Skeletal muscle satellite cell (primary cell): ENCODE measurements around the gene MICU1.

ENCODE experiments used
- H3K27me3 ChIP-seq: 2 replicates; pipeline ENCODE4 v1.7.0; 2013; ENCODE audit warnings: low read length; ENCODE audit not compliant: control insufficient read depth, insufficient read depth
- H3K36me3 ChIP-seq: 2 replicates; pipeline ENCODE4 v1.7.0; 2013; ENCODE audit warnings: mild to moderate bottlenecking, control low read depth, low read length; ENCODE audit not compliant: insufficient read depth
- H3K4me1 ChIP-seq: 2 replicates; pipeline ENCODE4 v1.7.0; 2013; ENCODE audit warnings: low read length; ENCODE audit not compliant: control insufficient read depth, insufficient read depth
- H3K4me2 ChIP-seq: 2 replicates; pipeline ENCODE4 v1.7.0; 2013; ENCODE audit warnings: mild to moderate bottlenecking, low read length
- H3K4me3 ChIP-seq: 2 replicates; pipeline ENCODE4 v1.7.0; 2013; ENCODE audit warnings: low read length
- H3K9ac ChIP-seq: 2 replicates; pipeline ENCODE4 v1.7.0; 2013; ENCODE audit warnings: mild to moderate bottlenecking, low read depth, low read length, moderate library complexity
- H3K9me3 ChIP-seq: replicated peaks from 2 replicates; pipeline ENCODE4 v1.7.0; 2013; ENCODE audit warnings: mild to moderate bottlenecking, control low read depth, low read length

The MICU1 gene

GRCh38 chr10:72625276-72625607, 637 bp downstream of the MICU1 start:
- H3K9me3 ChIP-seq: no peaks in the 10 kb centered on the region
- peak overlapping the region; percentile 78 for H3K4me2 ChIP-seq
- peaks cover 8% of the 10 kb centered on the region for H3K4me1 ChIP-seq
- H3K36me3 ChIP-seq: peaks cover 3% of the 10 kb centered on the region
- H3K27me3 ChIP-seq: no peaks in the 10 kb centered on the region
- H3K9ac ChIP-seq: peak overlapping the region; percentile 90
- peak overlapping the region; percentile 96 for H3K4me3 ChIP-seq

GRCh38 chr10:72622271-72622670, 3.6 kb downstream of the MICU1 start:
- Histone ChIP-seq H3K4me1 (peaks cover 8% of the 10 kb centered on the region), H3K36me3 (peaks cover 3% of the 10 kb centered on the region), H3K9ac (no peak overlapping the region), H3K4me3 (no peak overlapping the region), H3K4me2 (no peak overlapping the region), H3K27me3 (no peaks in the 10 kb centered on the region), H3K9me3 (no peaks in the 10 kb centered on the region)

GRCh38 chr10:72616716-72617115, 9.2 kb downstream of the MICU1 start:
- Histone ChIP-seq H3K9ac (no peak overlapping the region), H3K4me1 (peaks cover 4% of the 10 kb centered on the region), H3K4me2 (no peak overlapping the region), H3K27me3 (no peaks in the 10 kb centered on the region), H3K4me3 (no peak overlapping the region), H3K9me3 (no peaks in the 10 kb centered on the region), H3K36me3 (no peaks in the 10 kb centered on the region)

GRCh38 chr10:72615970-72616369, 9.9 kb downstream of the MICU1 start:
- H3K9ac ChIP-seq: no peak overlapping the region
- H3K27me3 ChIP-seq: no peaks in the 10 kb centered on the region
- no peak overlapping the region for H3K4me3 ChIP-seq
- H3K36me3 ChIP-seq: no peaks in the 10 kb centered on the region
- H3K4me2 ChIP-seq: no peak overlapping the region
- H3K9me3 ChIP-seq: no peaks in the 10 kb centered on the region
- peaks cover 4% of the 10 kb centered on the region for H3K4me1 ChIP-seq

- peaks cover 4% of the 10 kb centered on the region for H3K4me1 ChIP-seq
- H3K9me3 ChIP-seq: no peaks in the 10 kb centered on the region
- H3K4me2 ChIP-seq: no peak overlapping the region
- H3K36me3 ChIP-seq: no peaks in the 10 kb centered on the region
- no peak overlapping the region for H3K9ac ChIP-seq
- no peaks in the 10 kb centered on the region for H3K27me3 ChIP-seq
- H3K4me3 ChIP-seq: no peak overlapping the region
These were observed 13.6 kb downstream of the MICU1 start for GRCh38 chr10:72612203-72612826.

- Histone ChIP-seq H3K9me3 (no peaks in the 10 kb centered on the region), H3K4me3 (no peak overlapping the region), H3K27me3 (no peaks in the 10 kb centered on the region), H3K4me1 (peaks cover 4% of the 10 kb centered on the region), H3K9ac (no peak overlapping the region), H3K4me2 (no peak overlapping the region), H3K36me3 (no peaks in the 10 kb centered on the region)
These were observed 14.1 kb downstream of the MICU1 start for GRCh38 chr10:72611783-72612182.

GRCh38 chr10:72610466-72610865, 15.4 kb downstream of the MICU1 start:
- no peak overlapping the region for H3K9ac ChIP-seq
- H3K27me3 ChIP-seq: no peaks in the 10 kb centered on the region
- H3K36me3 ChIP-seq: no peaks in the 10 kb centered on the region
- no peak overlapping the region for H3K4me3 ChIP-seq
- no peaks in the 10 kb centered on the region for H3K9me3 ChIP-seq
- no peak overlapping the region for H3K4me2 ChIP-seq
- H3K4me1 ChIP-seq: peaks cover 4% of the 10 kb centered on the region

- no peaks in the 10 kb centered on the region for H3K27me3 ChIP-seq
- no peak overlapping the region for H3K9ac ChIP-seq
- H3K4me3 ChIP-seq: no peak overlapping the region
- no peak overlapping the region for H3K4me2 ChIP-seq
- H3K4me1 ChIP-seq: no peaks in the 10 kb centered on the region
- H3K36me3 ChIP-seq: no peaks in the 10 kb centered on the region
- H3K9me3 ChIP-seq: no peaks in the 10 kb centered on the region
These were observed 20.8 kb downstream of the MICU1 start for GRCh38 chr10:72605122-72605521.

GRCh38 chr10:72601144-72601543, 24.7 kb downstream of the MICU1 start:
- Histone ChIP-seq H3K9ac (no peak overlapping the region), H3K4me1 (no peaks in the 10 kb centered on the region), H3K9me3 (no peaks in the 10 kb centered on the region), H3K4me2 (no peak overlapping the region), H3K4me3 (no peak overlapping the region), H3K36me3 (no peaks in the 10 kb centered on the region), H3K27me3 (no peaks in the 10 kb centered on the region)

- H3K4me1 ChIP-seq: no peaks in the 10 kb centered on the region
- H3K9me3 ChIP-seq: no peaks in the 10 kb centered on the region
- no peak overlapping the region for H3K9ac ChIP-seq
- no peaks in the 10 kb centered on the region for H3K27me3 ChIP-seq
- H3K4me2 ChIP-seq: no peak overlapping the region
- no peak overlapping the region for H3K4me3 ChIP-seq
- no peaks in the 10 kb centered on the region for H3K36me3 ChIP-seq
These were observed 26.8 kb downstream of the MICU1 start for GRCh38 chr10:72598769-72599701.

GRCh38 chr10:72597897-72598296, 28.0 kb downstream of the MICU1 start:
- no peak overlapping the region for H3K4me2 ChIP-seq
- no peaks in the 10 kb centered on the region for H3K36me3 ChIP-seq
- no peak overlapping the region for H3K9ac ChIP-seq
- H3K4me1 ChIP-seq: no peaks in the 10 kb centered on the region
- no peaks in the 10 kb centered on the region for H3K27me3 ChIP-seq
- H3K9me3 ChIP-seq: no peaks in the 10 kb centered on the region
- H3K4me3 ChIP-seq: no peak overlapping the region

- H3K9me3 ChIP-seq: no peaks in the 10 kb centered on the region
- H3K27me3 ChIP-seq: no peaks in the 10 kb centered on the region
- H3K36me3 ChIP-seq: no peaks in the 10 kb centered on the region
- no peak overlapping the region for H3K9ac ChIP-seq
- H3K4me3 ChIP-seq: no peak overlapping the region
- H3K4me1 ChIP-seq: no peaks in the 10 kb centered on the region
- H3K4me2 ChIP-seq: no peak overlapping the region
These were observed 30.4 kb downstream of the MICU1 start for GRCh38 chr10:72595436-72595835.
